ENCODE data around the gene GYS1.

GRCh38 chr19:48992581-48993174, 431 bp downstream of the GYS1 start:
- TF ChIP-seq POLR2A (IDR thresholded peaks at IDR 0.05; ENCODE audit: low read length): no peak
- TF ChIP-seq GATA1 (IDR thresholded peaks at IDR 0.05; ENCODE audit: low read depth, low read length): no peak

Measured in erythroblast (primary cell).